Fibroblast of the conjunctiva (primary cell): Measurements from ENCODE around the gene RASGRF2.
"Not testable (repeated sequence)": the region's sequence is repeated elsewhere in the genome, so short reads cannot be mapped to it uniquely, and the experiment has no call there.

Experiments used
- DNase-seq: peaks from one replicate; pipeline ENCODE4 v3.0.0-alpha.2; 2010; ENCODE audit warnings: low read depth

RASGRF2 gene

GRCh38 chr5:81241001-81241400 is 280.8 kb downstream of the RASGRF2 start:
- DNase-seq = no peak

GRCh38 chr5:81241961-81242648 is 281.9 kb downstream of the RASGRF2 start:
- no peak for DNase-seq

- no peak for DNase-seq
These were observed 282.8 kb downstream of the RASGRF2 start for GRCh38 chr5:81242906-81243436.

- no peak for DNase-seq
These were observed 284.3 kb downstream of the RASGRF2 start for GRCh38 chr5:81244451-81244850.

GRCh38 chr5:81245871-81246235 is 285.7 kb downstream of the RASGRF2 start:
- no peak for DNase-seq

GRCh38 chr5:81246697-81247096 is 286.5 kb downstream of the RASGRF2 start:
- no peak for DNase-seq

- no peak for DNase-seq
These were observed 287.3 kb downstream of the RASGRF2 start for GRCh38 chr5:81247441-81247972.

- no peak for DNase-seq
These were observed 289.1 kb downstream of the RASGRF2 start for GRCh38 chr5:81249240-81249639.

GRCh38 chr5:81250004-81250403 is 289.8 kb downstream of the RASGRF2 start:
- DNase-seq = no peak

- no peak for DNase-seq
These were observed 291.8 kb downstream of the RASGRF2 start for GRCh38 chr5:81251922-81252321.

GRCh38 chr5:81252904-81253303 is 292.7 kb downstream of the RASGRF2 start:
- DNase-seq = no peak

GRCh38 chr5:81253875-81254274 is 293.7 kb downstream of the RASGRF2 start:
- no peak for DNase-seq

GRCh38 chr5:81254886-81255559 is 294.9 kb downstream of the RASGRF2 start:
- no peak for DNase-seq

GRCh38 chr5:81256766-81257165 is 296.6 kb downstream of the RASGRF2 start:
- no peak for DNase-seq

GRCh38 chr5:81262796-81263195 is 302.6 kb downstream of the RASGRF2 start:
- DNase-seq = not testable (repeated sequence)

- no peak for DNase-seq
These were observed 304.9 kb downstream of the RASGRF2 start for GRCh38 chr5:81265101-81265500.

- DNase-seq = peak; percentile 66
These were observed 308.5 kb downstream of the RASGRF2 start for GRCh38 chr5:81268521-81269196.

GRCh38 chr5:81269751-81270393 is 309.7 kb downstream of the RASGRF2 start:
- DNase-seq = no peak

- not testable (repeated sequence) for DNase-seq
These were observed 310.3 kb downstream of the RASGRF2 start for GRCh38 chr5:81270394-81271027.
